H1 (cell line): Measurements from ENCODE around the gene CNIH1. TPM values are rescaled to one million over a fixed set of nuclear protein-coding genes. Genes with fewer than 3 reads are reported as not detected.

Experiments
- CTCF ChIA-PET: fragments of 300-600 bp; sonication (Branson Sonifier 250); formaldehyde crosslinking; loops from one replicate; lab custom pipeline; 2021; ENCODE audit not compliant: partially characterized antibody; lab: Charles Lee
- POLR2A ChIA-PET: fragments of 300-600 bp; sonication (Branson Sonifier 250); formaldehyde crosslinking; loops from one replicate; lab custom pipeline; 2021; ENCODE audit warnings: inconsistent platforms; ENCODE audit not compliant: partially characterized antibody; lab: Charles Lee
- DNase-seq, 2 experiments: peaks; one replicate each; pipeline versions ENCODE4 v3.0.0 to v3.0.0-alpha.2; 2010 to 2022; ENCODE audit warnings: low spot score in 2 of 2, low read depth in 1 of 2, mixed read lengths in 1 of 2
- FAIRE-seq: peaks from 2 replicates; lab custom pipeline; 2011; peaks lifted over from hg19 to GRCh38; lab: Jason Lieb, UNC
- H2AFZ ChIP-seq: 2 replicates; pipeline ENCODE4 v1.8.1; 2012; ENCODE audit warnings: low read length, inconsistent platforms
- H2AK5ac ChIP-seq: 2 replicates; pipeline ENCODE4 v1.6.1; 2013; ENCODE audit warnings: low read depth, low read length
- H2BK120ac ChIP-seq: replicated peaks from 2 replicates; pipeline ENCODE3; 2013; ENCODE audit warnings: low read depth, low read length, inconsistent platforms
- H2BK12ac ChIP-seq: 2 replicates; pipeline ENCODE4 v1.6.1; 2013; ENCODE audit warnings: low read depth, low read length
- H2BK15ac ChIP-seq: 2 replicates; pipeline ENCODE4 v1.6.1; 2013; ENCODE audit warnings: low read length
- H2BK20ac ChIP-seq: 2 replicates; pipeline ENCODE4 v1.6.1; 2013; ENCODE audit warnings: low read length
- H2BK5ac ChIP-seq: 2 replicates; pipeline ENCODE4 v1.6.1; 2013; ENCODE audit warnings: low read depth, low read length
- H3K14ac ChIP-seq: 2 replicates; pipeline ENCODE4 v1.6.1; 2013; ENCODE audit warnings: inconsistent platforms; ENCODE audit not compliant: insufficient read length
- H3K18ac ChIP-seq: 2 replicates; pipeline ENCODE4 v1.6.1; 2013; ENCODE audit warnings: low read length; ENCODE audit errors: extremely low read depth
- H3K23ac ChIP-seq: 2 replicates; pipeline ENCODE4 v1.6.1; 2013; ENCODE audit warnings: inconsistent platforms; ENCODE audit not compliant: insufficient read length
- H3K23me2 ChIP-seq: 2 replicates; pipeline ENCODE4 v1.6.1; 2013; ENCODE audit warnings: low read depth, low read length
- H3K27ac ChIP-seq: 2 replicates; pipeline ENCODE4 v1.6.1; 2011; ENCODE audit warnings: low read depth, low read length, inconsistent platforms
- H3K27me3 ChIP-seq, 4 experiments: replicated peaks in 1 of 4; 1 replicate in 1 of 4; 2 replicates in 3 of 4; pipeline versions ENCODE4 v1.6.1 to v1.8.1; 2011 to 2013; ENCODE audit warnings: low read length in 3 of 4, mild to moderate bottlenecking in 3 of 4, inconsistent platforms in 2 of 4, mixed read lengths in 2 of 4, moderate library complexity in 1 of 4; ENCODE audit not compliant: control insufficient read depth in 3 of 4, insufficient read depth in 3 of 4; ENCODE audit errors: extremely low read depth in 1 of 4
- H3K36me3 ChIP-seq, 4 experiments: 2 replicates each; pipeline versions ENCODE4 v1.6.1 to v1.8.1; 2011 to 2013; ENCODE audit warnings: mild to moderate bottlenecking in 4 of 4, low read length in 3 of 4, moderate library complexity in 2 of 4, control low read depth in 1 of 4, inconsistent platforms in 1 of 4; ENCODE audit not compliant: insufficient read depth in 4 of 4, control insufficient read depth in 2 of 4
- H3K4ac ChIP-seq: replicated peaks from 2 replicates; pipeline ENCODE3; 2013; ENCODE audit warnings: low read length, low read depth, mixed read lengths, inconsistent platforms; ENCODE audit not compliant: insufficient read length
- H3K4me1 ChIP-seq, 4 experiments: replicated peaks in 1 of 4; 1 replicate in 1 of 4; 2 replicates in 3 of 4; pipeline versions ENCODE4 v1.6.1 to v1.8.1; 2011 to 2013; ENCODE audit warnings: low read length in 3 of 4, inconsistent platforms in 2 of 4, mixed read lengths in 1 of 4; ENCODE audit not compliant: insufficient read depth in 4 of 4, control insufficient read depth in 3 of 4
- H3K4me2 ChIP-seq, 2 experiments: 2 replicates each; pipeline versions ENCODE4 v1.6.1 to v1.8.1; 2011 to 2013; ENCODE audit warnings: low read depth in 2 of 2, low read length in 2 of 2, control low read depth in 1 of 2, inconsistent platforms in 1 of 2, mild to moderate bottlenecking in 1 of 2; ENCODE audit not compliant: insufficient read depth in 1 of 2
- H3K4me3 ChIP-seq, 4 experiments: fragments of 200-600, 300-600 bp in 1 of 4; sonication (generic), shearing (Covaris generic), sonication (Bioruptor Twin) in 1 of 4; 2 replicates each; pipeline versions ENCODE4 v1.5.1 to v1.8.1; 2011 to 2016; ENCODE audit warnings: low read length in 4 of 4, low read depth in 3 of 4, control low read depth in 2 of 4, inconsistent platforms in 2 of 4, mild to moderate bottlenecking in 2 of 4, mixed read lengths in 1 of 4, moderate library complexity in 1 of 4; ENCODE audit not compliant: insufficient read depth in 2 of 4; ENCODE audit errors: extremely low read depth in 1 of 4
- H3K56ac ChIP-seq: replicated peaks from 2 replicates; pipeline ENCODE3; 2013; ENCODE audit warnings: low read depth, mild to moderate bottlenecking, mixed read lengths, low read length, inconsistent platforms; ENCODE audit not compliant: insufficient read length
- H3K79me1 ChIP-seq: 2 replicates; pipeline ENCODE4 v1.6.1; 2013; ENCODE audit warnings: low read depth, low read length, control low read depth
- H3K79me2 ChIP-seq, 2 experiments: 2 replicates each; pipeline versions ENCODE4 v1.6.1 to v1.8.1; 2012 to 2013; ENCODE audit warnings: low read length in 2 of 2, mild to moderate bottlenecking in 2 of 2, inconsistent platforms in 1 of 2; ENCODE audit not compliant: insufficient read depth in 2 of 2, control insufficient read depth in 1 of 2
- H3K9ac ChIP-seq, 4 experiments: replicated peaks in 1 of 4; 1 replicate in 1 of 4; 2 replicates in 3 of 4; pipeline versions ENCODE4 v1.6.1 to v1.8.1; 2011 to 2013; ENCODE audit warnings: low read depth in 3 of 4, low read length in 3 of 4, control low read depth in 2 of 4, mild to moderate bottlenecking in 2 of 4, moderate library complexity in 2 of 4, inconsistent platforms in 1 of 4; ENCODE audit errors: extremely low read depth in 1 of 4
- H3K9me3 ChIP-seq, 2 experiments: 2 replicates each; pipeline versions ENCODE4 v1.6.1 to v1.8.1; 2012 to 2013; ENCODE audit warnings: mild to moderate bottlenecking in 2 of 2, moderate library complexity in 2 of 2, control low read depth in 1 of 2, inconsistent platforms in 1 of 2, low read depth in 1 of 2, low read length in 1 of 2, mixed read lengths in 1 of 2; ENCODE audit not compliant: insufficient read depth in 2 of 2
- H4K20me1 ChIP-seq, 2 experiments: replicated peaks in 1 of 2; 2 replicates each; pipeline versions ENCODE3 to v1.8.1; 2011 to 2013; ENCODE audit warnings: inconsistent platforms in 2 of 2, low read length in 2 of 2, mild to moderate bottlenecking in 1 of 2; ENCODE audit not compliant: insufficient read depth in 2 of 2, control insufficient read depth in 1 of 2
- H4K5ac ChIP-seq: 2 replicates; pipeline ENCODE4 v1.6.1; 2013; ENCODE audit warnings: low read length, low read depth, mixed read lengths, inconsistent platforms; ENCODE audit not compliant: insufficient read length
- H4K8ac ChIP-seq: 2 replicates; pipeline ENCODE4 v1.8.0; 2013; ENCODE audit warnings: mild to moderate bottlenecking, moderate library complexity, low read length, inconsistent platforms; ENCODE audit not compliant: insufficient read depth; ENCODE audit errors: extremely low read depth
- H4K91ac ChIP-seq: replicated peaks from 2 replicates; pipeline ENCODE3; 2013; ENCODE audit warnings: low read length, mixed read lengths, inconsistent platforms; ENCODE audit not compliant: insufficient read length
- BACH1 ChIP-seq: IDR thresholded peaks from 2 replicates; pipeline ENCODE4 v1.6.1; 2012; ENCODE audit warnings: low read length, improper control_type of control experiment
- CHD1 ChIP-seq: IDR thresholded peaks from 2 replicates; pipeline ENCODE4 v1.6.1; 2012; ENCODE audit warnings: low read depth, low read length, improper control_type of control experiment
- CTCF ChIP-seq, 3 experiments: IDR thresholded peaks; 1 replicate in 2 of 3; 2 replicates in 1 of 3; pipeline versions ENCODE4 v1.5.1 to v1.6.1; 2011; ENCODE audit warnings: low read length in 3 of 3, mild to moderate bottlenecking in 3 of 3, inconsistent platforms in 2 of 3, low read depth in 1 of 3, moderate library complexity in 1 of 3; ENCODE audit not compliant: insufficient read depth in 1 of 3; ENCODE audit errors: control extremely low read depth in 1 of 3
- HDAC2 ChIP-seq, 2 experiments: fragments of 300-600 bp in 1 of 2; sonication (generic) in 1 of 2; IDR thresholded peaks; 2 replicates each; pipeline ENCODE4 v1.6.1; 2011 to 2012; ENCODE audit warnings: low read depth in 2 of 2, low read length in 2 of 2, mild to moderate bottlenecking in 2 of 2, moderate library complexity in 2 of 2, borderline replicate concordance in 1 of 2, inconsistent platforms in 1 of 2
- HDAC6 ChIP-seq: IDR thresholded peaks from one replicate; pipeline ENCODE4 v1.7.1; 2012; ENCODE audit warnings: low read depth, mild to moderate bottlenecking, inconsistent platforms, low read length, moderate library complexity
- POU5F1 ChIP-seq: IDR thresholded peaks from 2 replicates; pipeline ENCODE4 v1.6.1; 2011; ENCODE audit warnings: low read depth, mild to moderate bottlenecking, low read length, moderate library complexity
- USF2 ChIP-seq: IDR thresholded peaks from 2 replicates; pipeline ENCODE4 v1.6.1; 2011; ENCODE audit warnings: low read length, improper control_type of control experiment
- WGBS, 2 experiments: shearing (Covaris generic) in 1 of 2; methylation state at CpG; one replicate each; pipeline versions ENCODE4 v1.1.6 to v1.1.7; 2013 to 2015; ENCODE audit warnings: low lambda C conversion rate in 2 of 2, mixed read lengths in 2 of 2, inconsistent platforms in 1 of 2, low coverage in 1 of 2, missing lambda C conversion rate in 1 of 2; ENCODE audit not compliant: insufficient replicate concordance in 2 of 2, insufficient coverage in 1 of 2, insufficient read length in 1 of 2; ENCODE audit errors: extremely low coverage in 1 of 2, missing lambda C conversion rate in 1 of 2; 5-methylcytosine and 5-hydroxymethylcytosine counted together
- polyA plus RNA-seq, 7 experiments: library from polyadenylated mRNA; depleted of rRNA in 3 of 7; stranded (reverse) in 5 of 7; unstranded in 2 of 7; fragments of >200 nt in 5 of 7; fragments of 200-250 nt in 2 of 7; gene quantifications; 1 replicate in 5 of 7; 2 replicates in 1 of 7; 4 replicates in 1 of 7; pipeline versions ENCODE4 v1.2.1 to v1.2.3, GENCODE V29; 2011 to 2013; ENCODE audit warnings: missing spikeins in 2 of 7, mixed read lengths in 2 of 7
- total RNA-seq: library from RNA; stranded (reverse); fragmentation: NEBNext Ultra II Directional; extraction: Animal tissue kit (Norgen Biotek cat#: 25700); gene quantifications from 2 replicates; pipeline ENCODE4 v1.2.1, GENCODE V29; 2021

CNIH1 gene
- total and polyA plus RNA-seq, 2 of the 8 experiments (the other 6 are each of a cell fraction or from before 2014, with no cell fraction given) = 119 to 333 TPM

- H3K79me2 ChIP-seq = peaks cover 0 to 11% of the 10 kb centered on the region in 2 experiments; a peak in 2 of 4 replicates
- H3K4me1 ChIP-seq = no peaks in the 10 kb centered on the region
- H3K27ac ChIP-seq = 0 out of 2 replicates have a peak overlapping the region, but pooled peaks have one; percentile 4
- H2AFZ ChIP-seq = no peak overlapping the region
- CTCF ChIA-PET = interaction anchor here (0.6 to 3.2 kb wide), 2 partner anchors 20 to 59 kb away, joined by 3 to 12 read pairs; no protein-coding TSS in a partner anchor
- no peak overlapping the region for H3K4ac ChIP-seq
- H3K56ac ChIP-seq = no peak overlapping the region
- no peaks in the 10 kb centered on the region for H3K23me2 ChIP-seq
- no peak overlapping the region for H2BK12ac ChIP-seq
- H3K23ac ChIP-seq = no peak overlapping the region
- no peak overlapping the region for H2AK5ac ChIP-seq
- peaks cover 6 to 54% (median 26%) of the 10 kb centered on the region in 4 experiments; a peak in 7 of 8 replicates for H3K36me3 ChIP-seq
- H3K4me2 ChIP-seq = no peak overlapping the region
- H3K9me3 ChIP-seq = no peaks in the 10 kb centered on the region
- no peak overlapping the region for H3K14ac ChIP-seq
- H3K9ac ChIP-seq = no peak overlapping the region; a peak in 2 of 7 replicates
- H4K8ac ChIP-seq = no peak overlapping the region
- no peak overlapping the region for H2BK120ac ChIP-seq
- no peak overlapping the region for H2BK15ac ChIP-seq
- FAIRE-seq = no peak
- no peak overlapping the region for H4K91ac ChIP-seq
- POLR2A ChIA-PET = interaction anchor here (1.3 kb wide), 1 partner anchor 9 kb away, joined by 5 read pairs; no protein-coding TSS in a partner anchor
- no peaks in the 10 kb centered on the region for H3K27me3 ChIP-seq
- H3K4me3 ChIP-seq = no peak overlapping the region
- H3K18ac ChIP-seq = no peak overlapping the region
- H2BK20ac ChIP-seq = no peak overlapping the region
- no peak for DNase-seq
- H4K5ac ChIP-seq = no peak overlapping the region
- H2BK5ac ChIP-seq = no peak overlapping the region
- H4K20me1 ChIP-seq = peaks cover 0 to 4% of the 10 kb centered on the region in 2 experiments
- 92% methylated on average over 3 of the region's 3 CpGs; no CpG with 5 or more reads in 1 of the 2 experiments for WGBS, 2 experiments
- 0 out of 2 replicates have a peak, but pooled peaks cover 2% of the 10 kb centered on the region for H3K79me1 ChIP-seq
- TF ChIP-seq USF2 (no peak), CHD1 (no peak), CTCF (IDR thresholded peaks at IDR 0.05; ENCODE audit: control extremely low read depth in 1 of 3, insufficient read depth in 1 of 3, low read depth in 1 of 3, low read length in 3 of 3) (no peak), HDAC2 (IDR thresholded peaks at IDR 0.05; ENCODE audit: borderline replicate concordance in 1 of 2, low read depth in 2 of 2, low read length in 2 of 2) (no peak), BACH1 (no peak), POU5F1 (no peak), HDAC6 (no peak)
Measured at GRCh38 chr14:54425537-54426274, 15.5 kb downstream of the CNIH1 start.
